IMR-90 (cell line): ENCODE measurements around the gene DHX34. TPM values are rescaled to one million over a fixed set of nuclear protein-coding genes. Genes with fewer than 3 reads are reported as not detected.

Experiments
- ATAC-seq: fragments of 200-7000 bp; cut with Tn5 transposase; 2 replicates; pipeline ENCODE4 v1.9.1; 2020; ENCODE audit warnings: low read depth, mild to moderate bottlenecking, moderate library complexity
- BruUV-seq: library from RNA; stranded (reverse); fragments of 400-500 nt; replicated peaks from 2 replicates; lab custom pipeline; 2021; lab: Mats Ljungman, UMichigan
- CTCF ChIA-PET: fragments of 300-600 bp; formaldehyde crosslinking; extraction: SDS; loops from one replicate; lab custom pipeline; 2021; ENCODE audit warnings: antibody characterized with exemption; lab: Yijun Ruan, JAX
- POLR2A ChIA-PET: fragments of 300-600 bp; sonication (Branson Sonifier 250); formaldehyde crosslinking; loops from one replicate; lab custom pipeline; 2022; ENCODE audit warnings: antibody characterized with exemption; ENCODE audit not compliant: unreplicated experiment; lab: Charles Lee
- DNase-seq: peaks from one replicate; pipeline ENCODE4 v3.0.0; 2013
- H2AFZ ChIP-seq: replicated peaks from 2 replicates; pipeline ENCODE3; 2013; ENCODE audit warnings: low read length, mild to moderate bottlenecking; ENCODE audit not compliant: poor library complexity
- H2AK5ac ChIP-seq: 2 replicates; pipeline ENCODE4 v1.6.1; 2013; ENCODE audit warnings: low read depth, low read length, inconsistent platforms
- H2AK9ac ChIP-seq: replicated peaks from 2 replicates; pipeline ENCODE3; 2013; ENCODE audit warnings: mild to moderate bottlenecking, low read depth, low read length, moderate library complexity; ENCODE audit not compliant: poor library complexity
- H2BK120ac ChIP-seq: 2 replicates; pipeline ENCODE4 v1.6.1; 2013; ENCODE audit warnings: low read depth, low read length, inconsistent platforms
- H2BK15ac ChIP-seq: 3 replicates; pipeline ENCODE4 v1.6.1; 2013; ENCODE audit warnings: low read depth, low read length, inconsistent platforms
- H2BK20ac ChIP-seq: 2 replicates; pipeline ENCODE4 v1.6.1; 2013; ENCODE audit warnings: low read depth, mild to moderate bottlenecking, inconsistent platforms, low read length, moderate library complexity
- H2BK5ac ChIP-seq: 2 replicates; pipeline ENCODE4 v1.6.1; 2013; ENCODE audit warnings: mild to moderate bottlenecking, low read depth, low read length, inconsistent platforms; ENCODE audit not compliant: poor library complexity, severe bottlenecking
- H3K14ac ChIP-seq: replicated peaks from 2 replicates; pipeline ENCODE4 v1.6.1; 2013; ENCODE audit warnings: low read depth, low read length, inconsistent platforms
- H3K18ac ChIP-seq: 2 replicates; pipeline ENCODE4 v1.6.1; 2013; ENCODE audit warnings: low read depth, low read length, control low read depth
- H3K23ac ChIP-seq: 2 replicates; pipeline ENCODE4 v1.6.1; 2013; ENCODE audit warnings: low read depth, low read length, inconsistent platforms
- H3K27ac ChIP-seq: 2 replicates; pipeline ENCODE4 v1.5.1; 2013; ENCODE audit warnings: mild to moderate bottlenecking, control low read depth, low read length; ENCODE audit not compliant: insufficient read depth
- H3K27me3 ChIP-seq: 2 replicates; pipeline ENCODE4 v1.6.1; 2013; ENCODE audit warnings: low read length; ENCODE audit not compliant: control insufficient read depth, insufficient read depth
- H3K36me3 ChIP-seq: 2 replicates; pipeline ENCODE4 v1.6.1; 2013; ENCODE audit warnings: low read length, mixed read lengths; ENCODE audit not compliant: control insufficient read depth, insufficient read depth
- H3K4ac ChIP-seq: 2 replicates; pipeline ENCODE4 v1.6.1; 2013; ENCODE audit warnings: low read depth, low read length, inconsistent platforms
- H3K4me1 ChIP-seq: 2 replicates; pipeline ENCODE4 v1.6.1; 2013; ENCODE audit warnings: low read length, mixed read lengths; ENCODE audit not compliant: control insufficient read depth, insufficient read depth
- H3K4me2 ChIP-seq: 2 replicates; pipeline ENCODE4 v1.6.1; 2013; ENCODE audit warnings: low read depth, mild to moderate bottlenecking, control low read depth, low read length, moderate library complexity
- H3K4me3 ChIP-seq: 2 replicates; pipeline ENCODE4 v1.5.1; 2013; ENCODE audit warnings: low read depth, mild to moderate bottlenecking, control low read depth, low read length, moderate library complexity; ENCODE audit not compliant: insufficient read depth
- H3K56ac ChIP-seq: 2 replicates; pipeline ENCODE4 v1.6.1; 2013; ENCODE audit warnings: low read length, inconsistent platforms; ENCODE audit not compliant: insufficient read depth; ENCODE audit errors: extremely low read depth
- H3K79me1 ChIP-seq, 2 experiments: 2 replicates each; pipeline ENCODE4 v1.6.1; 2013; ENCODE audit warnings: low read length in 2 of 2, inconsistent platforms in 1 of 2, low read depth in 1 of 2
- H3K9ac ChIP-seq: 2 replicates; pipeline ENCODE4 v1.6.1; 2013; ENCODE audit warnings: low read depth, low read length, control low read depth
- H3K9me1 ChIP-seq: 2 replicates; pipeline ENCODE4 v1.6.1; 2013; ENCODE audit warnings: low read length, inconsistent platforms; ENCODE audit not compliant: insufficient read depth
- H3K9me3 ChIP-seq: 2 replicates; pipeline ENCODE4 v1.6.1; 2013; ENCODE audit warnings: low read length; ENCODE audit not compliant: control insufficient read depth, insufficient read depth
- H4K20me1 ChIP-seq: 2 replicates; pipeline ENCODE4 v1.6.1; 2013; ENCODE audit warnings: low read length, inconsistent platforms; ENCODE audit not compliant: insufficient read depth
- H4K5ac ChIP-seq: 2 replicates; pipeline ENCODE4 v1.6.1; 2013; ENCODE audit warnings: mild to moderate bottlenecking, low read depth, low read length, control low read depth
- H4K8ac ChIP-seq, 2 experiments: 2 replicates each; pipeline ENCODE4 v1.6.1; 2013; ENCODE audit warnings: low read depth in 2 of 2, low read length in 2 of 2, control low read depth in 1 of 2, inconsistent platforms in 1 of 2
- H4K91ac ChIP-seq: 2 replicates; pipeline ENCODE4 v1.6.1; 2013; ENCODE audit warnings: low read depth, low read length, inconsistent platforms; ENCODE audit not compliant: insufficient read depth
- CEBPB ChIP-seq: IDR thresholded peaks from 2 replicates; pipeline ENCODE4 v1.6.1; 2012; ENCODE audit warnings: low read depth, low read length, improper control_type of control experiment
- FOS ChIP-seq: fragments of 150-350 bp; IDR thresholded peaks from 2 replicates; pipeline ENCODE4 v1.6.1; 2016; ENCODE audit warnings: low read depth, low read length
- MAFK ChIP-seq: IDR thresholded peaks from 2 replicates; pipeline ENCODE4 v1.6.1; 2012; ENCODE audit warnings: low read depth, low read length, improper control_type of control experiment
- MAZ ChIP-seq: IDR thresholded peaks from 2 replicates; pipeline ENCODE4 v1.6.1; 2012; ENCODE audit warnings: low read depth, mild to moderate bottlenecking, low read length, improper control_type of control experiment, moderate library complexity, borderline replicate concordance
- RAD21 ChIP-seq: IDR thresholded peaks from 2 replicates; pipeline ENCODE4 v1.6.1; 2012; ENCODE audit warnings: low read length, improper control_type of control experiment
- RFX5 ChIP-seq: IDR thresholded peaks from 2 replicates; pipeline ENCODE4 v1.8.0; 2012; ENCODE audit warnings: low read depth, mild to moderate bottlenecking, low read length, moderate library complexity
- SMC3 ChIP-seq: fragments of 150-350 bp; IDR thresholded peaks from 2 replicates; pipeline ENCODE4 v1.6.1; 2016; ENCODE audit warnings: low read depth, mild to moderate bottlenecking, antibody characterized with exemption, low read length, moderate library complexity
- WGBS, 2 experiments: methylation state at CpG; one replicate each; pipeline versions ENCODE4 v1.1.5 to v1.1.7; 2013; ENCODE audit warnings: missing lambda C conversion rate in 2 of 2; ENCODE audit not compliant: insufficient read length in 1 of 2; ENCODE audit errors: extremely low coverage in 2 of 2; 5-methylcytosine and 5-hydroxymethylcytosine counted together
- dilution Hi-C: fragments of 300-500 bp; cut with HindIII; formaldehyde crosslinking; loops from one replicate; pipeline ENCODE4 v1.14.3; 2018; ENCODE audit warnings: low sequenced_read_pairs; ENCODE audit not compliant: unreplicated experiment
- in situ Hi-C: fragments of 300-500 bp; cut with MboI; formaldehyde crosslinking; loops from 3 replicates; pipeline ENCODE4 v1.14.3; 2019; ENCODE audit warnings: low sequenced_read_pairs, inconsistent platforms, mixed read lengths
- intact Hi-C: fragments of 100-400 bp; cut with micrococcal nuclease; formaldehyde crosslinking; loops from 2 replicates; pipeline ENCODE4 v1.10.0; 2022
- polyA plus RNA-seq, 3 experiments: library from polyadenylated mRNA; depleted of rRNA; stranded (reverse); fragments of >200 nt; gene quantifications; 2 replicates each; pipeline ENCODE4 v1.2.3, GENCODE V29; 2012; ENCODE audit warnings: low replicate concordance in 1 of 3
- total RNA-seq: library from RNA; depleted of rRNA; stranded (reverse); fragments of >200 nt; gene quantifications from 2 replicates; pipeline ENCODE4 v1.2.3, GENCODE V29; 2012
- TF ChIP-seq, protein P1 (sequence below): conservative IDR thresholded peaks from 2 replicates; pipeline ENCODE4 v1.5.1; 2012; ENCODE audit warnings: mild to moderate bottlenecking, low read depth, low read length, improper control_type of control experiment

The DHX34 gene
- total and polyA plus RNA-seq, 2 of the 4 experiments (the other 2 are of a cell fraction): 4.5 to 13.7 TPM

- WGBS, 2 experiments: 0% methylated on average over 10 of the region's 17 CpGs; no CpG with 5 or more reads in 1 of the 2 experiments
- ATAC-seq (peak; percentile 46), DNase-seq (peak; percentile 45)
- Histone ChIP-seq H3K23ac (peak overlapping the region; percentile 61; the same call in 1 of the 2 replicates), H4K8ac (peak overlapping the region in 1 of 2 experiments; percentile 48; a peak in 1 of 4 replicates), H3K4me3 (peak overlapping the region; percentile 2; the same call in 1 of the 2 replicates), H3K79me1 (no peaks in the 10 kb centered on the region), H4K20me1 (peaks cover 8% of the 10 kb centered on the region), H2AK5ac (peak overlapping the region; percentile 81; the same call in 1 of the 2 replicates), H2BK15ac (peak overlapping the region; percentile 20; the same call in 1 of the 3 replicates), H3K9me1 (peaks cover 11% of the 10 kb centered on the region; the same call in 1 of the 2 replicates), H3K9me3 (no peaks in the 10 kb centered on the region), H4K91ac (no peak overlapping the region), H3K27me3 (peaks cover 17% of the 10 kb centered on the region), H3K9ac (no peak overlapping the region), H3K4me1 (peaks cover 3% of the 10 kb centered on the region; the same call in 1 of the 2 replicates), H2BK20ac (0 out of 2 replicates have a peak overlapping the region, but pooled peaks have one; percentile 24), H2BK120ac (peak overlapping the region; percentile 55; the same call in 1 of the 2 replicates), H3K27ac (no peak overlapping the region), H3K18ac (no peak overlapping the region), H3K36me3 (no peaks in the 10 kb centered on the region), H4K5ac (no peak overlapping the region), H3K4me2 (peak overlapping the region; percentile 47), H2BK5ac (no peak overlapping the region), H3K56ac (no peak overlapping the region; the same call in 1 of the 2 replicates), H3K14ac (0 out of 2 replicates have a peak overlapping the region, but pooled peaks have one; percentile 28), H2AK9ac (peak overlapping the region; percentile 97), H3K4ac (peak overlapping the region; percentile 44), H2AFZ (peak overlapping the region; percentile 90)
- CTCF ChIA-PET: interaction anchor here (0.6 to 1.7 kb wide), 6 partner anchors 9 to 280 kb away, joined by 3 to 10 read pairs (median 4); no protein-coding TSS in a partner anchor
- in situ Hi-C loops (no loop called here), intact Hi-C loops (loop anchor here (1.0 to 5.0 kb wide), 4 partner anchors 131 to 170 kb away; no protein-coding TSS in a partner anchor), dilution Hi-C loops (no loop called here)
- POLR2A ChIA-PET: no interaction called here
- TF ChIP-seq RFX5 (no peak), CEBPB (no peak), MAZ (peak; percentile 61; the same call in 1 of the 2 replicates), RAD21 (peak; percentile 81), SMC3 (peak; percentile 81), MAFK (no peak), FOS (no peak)
- TF ChIP-seq, protein P1, sequence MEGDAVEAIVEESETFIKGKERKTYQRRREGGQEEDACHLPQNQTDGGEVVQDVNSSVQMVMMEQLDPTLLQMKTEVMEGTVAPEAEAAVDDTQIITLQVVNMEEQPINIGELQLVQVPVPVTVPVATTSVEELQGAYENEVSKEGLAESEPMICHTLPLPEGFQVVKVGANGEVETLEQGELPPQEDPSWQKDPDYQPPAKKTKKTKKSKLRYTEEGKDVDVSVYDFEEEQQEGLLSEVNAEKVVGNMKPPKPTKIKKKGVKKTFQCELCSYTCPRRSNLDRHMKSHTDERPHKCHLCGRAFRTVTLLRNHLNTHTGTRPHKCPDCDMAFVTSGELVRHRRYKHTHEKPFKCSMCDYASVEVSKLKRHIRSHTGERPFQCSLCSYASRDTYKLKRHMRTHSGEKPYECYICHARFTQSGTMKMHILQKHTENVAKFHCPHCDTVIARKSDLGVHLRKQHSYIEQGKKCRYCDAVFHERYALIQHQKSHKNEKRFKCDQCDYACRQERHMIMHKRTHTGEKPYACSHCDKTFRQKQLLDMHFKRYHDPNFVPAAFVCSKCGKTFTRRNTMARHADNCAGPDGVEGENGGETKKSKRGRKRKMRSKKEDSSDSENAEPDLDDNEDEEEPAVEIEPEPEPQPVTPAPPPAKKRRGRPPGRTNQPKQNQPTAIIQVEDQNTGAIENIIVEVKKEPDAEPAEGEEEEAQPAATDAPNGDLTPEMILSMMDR: peak; percentile 84
- no TSS peak for BruUV-seq
These were observed 78.4 kb downstream of the DHX34 start for GRCh38 chr19:47427241-47428176.
